CD4-positive, alpha-beta memory T cell (primary cell): ENCODE measurements around the gene CHD8. TPM values are rescaled to one million over a fixed set of nuclear protein-coding genes. Genes with fewer than 3 reads are reported as not detected.

Experiments used
- CTCF ChIA-PET: fragments of 350-600 bp; sonication (Branson Sonifier 250); formaldehyde crosslinking; loops from one replicate; lab custom pipeline; 2021; ENCODE audit warnings: inconsistent platforms; ENCODE audit not compliant: partially characterized antibody; lab: Charles Lee
- POLR2A ChIA-PET: fragments of 350-600 bp; sonication (Branson Sonifier 250); formaldehyde crosslinking; loops from one replicate; lab custom pipeline; 2021; ENCODE audit not compliant: partially characterized antibody; lab: Charles Lee
- DNase-seq, 5 donors: peaks; one replicate each; pipeline versions ENCODE4 v3.0.0 to v3.0.0-alpha.2; 2020 to 2022; ENCODE audit warnings: mixed read lengths in 1 of 5
- H3K27ac ChIP-seq: one replicate; pipeline ENCODE4 v1.7.0; 2013; ENCODE audit warnings: low read depth, low read length
- H3K27me3 ChIP-seq: 2 replicates; pipeline ENCODE4 v1.7.0; 2013; ENCODE audit warnings: mild to moderate bottlenecking, low read length, moderate library complexity; ENCODE audit not compliant: insufficient read depth
- H3K36me3 ChIP-seq: 2 replicates; pipeline ENCODE4 v1.7.0; 2013; ENCODE audit warnings: mild to moderate bottlenecking, low read length, moderate library complexity; ENCODE audit not compliant: insufficient read depth
- H3K4me1 ChIP-seq: 2 replicates; pipeline ENCODE4 v1.7.0; 2013; ENCODE audit warnings: mild to moderate bottlenecking, low read length, moderate library complexity; ENCODE audit not compliant: insufficient read depth
- H3K4me3 ChIP-seq, 2 donors: one replicate each; pipeline ENCODE4 v1.7.0; 2013; ENCODE audit warnings: low read length in 2 of 2, mild to moderate bottlenecking in 1 of 2
- H3K9me3 ChIP-seq, 2 donors: one replicate each; pipeline ENCODE4 v1.7.0; 2013; ENCODE audit warnings: low read length in 2 of 2, control low read depth in 1 of 2; ENCODE audit not compliant: control insufficient read depth in 1 of 2
- H3K27ac Mint-ChIP-seq, 7 donors: one replicate each; pipeline ENCODE4 v1.8.0; 2020 to 2021; ENCODE audit warnings: mixed read lengths in 7 of 7, mild to moderate bottlenecking in 6 of 7, inconsistent platforms in 3 of 7, moderate library complexity in 3 of 7
- H3K27me3 Mint-ChIP-seq, 2 donors: one replicate each; pipeline ENCODE4 v1.8.0; 2020 to 2021; ENCODE audit warnings: mixed read lengths in 2 of 2
- H3K36me3 Mint-ChIP-seq, 2 donors: one replicate each; pipeline ENCODE4 v1.8.0; 2020 to 2021; ENCODE audit warnings: mixed read lengths in 2 of 2, inconsistent platforms in 1 of 2, mild to moderate bottlenecking in 1 of 2
- H3K4me1 Mint-ChIP-seq, 4 donors: one replicate each; pipeline ENCODE4 v1.8.0; 2020 to 2021; ENCODE audit warnings: mixed read lengths in 4 of 4, mild to moderate bottlenecking in 1 of 4
- H3K4me3 Mint-ChIP-seq, 8 donors: one replicate each; pipeline ENCODE4 v1.8.0; 2020 to 2021; ENCODE audit warnings: mixed read lengths in 8 of 8, mild to moderate bottlenecking in 7 of 8, moderate library complexity in 6 of 8, inconsistent platforms in 3 of 8
- H3K9me3 Mint-ChIP-seq, 8 donors: one replicate each; pipeline ENCODE4 v1.8.0; 2020 to 2021; ENCODE audit warnings: mixed read lengths in 8 of 8, mild to moderate bottlenecking in 5 of 8, inconsistent platforms in 3 of 8, moderate library complexity in 1 of 8
- intact Hi-C: fragments of 100-400 bp; cut with micrococcal nuclease; formaldehyde crosslinking; loops from one replicate; pipeline ENCODE4 v1.15.1; 2023
- polyA plus RNA-seq, 2 donors: library from polyadenylated mRNA; unstranded; fragments of 300-500 nt; fragmentation: Illumina TruSeq; gene quantifications; one replicate each; pipeline ENCODE4 v1.2.3, GENCODE V29; 2021
- total RNA-seq, 2 experiments: library from RNA; stranded (reverse); gene quantifications; one replicate each; pipeline ENCODE4 v1.2.3, GENCODE V29; 2021

The CHD8 gene
- total and polyA plus RNA-seq, 4 experiments from 2014 or later: 10.0 to 132 (median 84.7) TPM

- Histone ChIP-seq H3K9me3 (no peaks in the 10 kb centered on the region), H3K27ac (no peak overlapping the region), H3K4me3 (no peak overlapping the region), H3K4me1 (no peaks in the 10 kb centered on the region), H3K27me3 (no peaks in the 10 kb centered on the region), H3K36me3 (peaks cover 82% of the 10 kb centered on the region)
- Mint-ChIP-seq H3K4me1 (no peaks in the 10 kb centered on the region), H3K4me3 (no peak overlapping the region), H3K9me3 (no peaks in the 10 kb centered on the region), H3K27me3 (no peaks in the 10 kb centered on the region), H3K36me3 (peaks cover 64 to 83% of the 10 kb centered on the region in 2 donors), H3K27ac (peak overlapping the region in 1 of 7 donors; percentile 64)
- CTCF ChIA-PET: no interaction called here
- POLR2A ChIA-PET: no interaction called here
- no peak for DNase-seq
- intact Hi-C loops: no loop called here
Observed at GRCh38 chr14:21398901-21399300, 57.0 kb downstream of the CHD8 start.

GRCh38 chr14:21395450-21395849 lies 60.5 kb downstream of the CHD8 start:
- Histone ChIP-seq H3K4me1 (no peaks in the 10 kb centered on the region), H3K27me3 (no peaks in the 10 kb centered on the region), H3K27ac (no peak overlapping the region), H3K36me3 (peaks cover 86% of the 10 kb centered on the region), H3K9me3 (no peaks in the 10 kb centered on the region), H3K4me3 (no peak overlapping the region)
- no peaks in the 10 kb centered on the region for H3K27me3 Mint-ChIP-seq
- intact Hi-C loops: no loop called here
- ChIA-PET CTCF (interaction anchor here (1.3 kb wide), 1 partner anchor 103 kb away, joined by 4 read pairs; no protein-coding TSS in a partner anchor), POLR2A (interaction anchor here (1.1 kb wide), 1 partner anchor 11 kb away, joined by 3 read pairs; the partner anchor contains the start of gene SUPT16H)
- no peak overlapping the region for H3K27ac Mint-ChIP-seq
- DNase-seq: no peak
- no peaks in the 10 kb centered on the region for H3K9me3 Mint-ChIP-seq
- peaks cover 69 to 85% of the 10 kb centered on the region in 2 donors for H3K36me3 Mint-ChIP-seq
- no peaks in the 10 kb centered on the region for H3K4me1 Mint-ChIP-seq
- no peak overlapping the region for H3K4me3 Mint-ChIP-seq

- peak overlapping the region in 7 of 8 donors; percentile 26 to 97 (median 95) for H3K4me3 Mint-ChIP-seq
- POLR2A ChIA-PET: interaction anchor here (1.2 to 1.8 kb wide), 5 partner anchors 52 to 154 kb away, joined by 3 to 15 read pairs (median 9); partner anchors contain the start of genes CHD8, RAB2B and TOX4
- Histone ChIP-seq H3K4me3 (no peak overlapping the region), H3K4me1 (peaks cover 39% of the 10 kb centered on the region), H3K9me3 (no peaks in the 10 kb centered on the region), H3K36me3 (peaks cover 20% of the 10 kb centered on the region), H3K27me3 (no peaks in the 10 kb centered on the region), H3K27ac (peak overlapping the region; percentile 82)
- DNase-seq: peak in 1 of 5 donors; percentile 43
- peak overlapping the region; percentile 77 to 100 (median 99) for H3K27ac Mint-ChIP-seq
- CTCF ChIA-PET: interaction anchor here (0.6 kb wide), 1 partner anchor 19 kb away, joined by 3 read pairs; no protein-coding TSS in a partner anchor
- intact Hi-C loops: loop anchor here (2.0 kb wide), 3 partner anchors 51 to 145 kb away; no protein-coding TSS in a partner anchor
- no peaks in the 10 kb centered on the region for H3K9me3 Mint-ChIP-seq
- H3K4me1 Mint-ChIP-seq: peaks cover 21 to 43% (median 33%) of the 10 kb centered on the region in 4 donors
- peaks cover 5 to 43% of the 10 kb centered on the region in 2 donors for H3K36me3 Mint-ChIP-seq
- no peaks in the 10 kb centered on the region for H3K27me3 Mint-ChIP-seq
Observed at GRCh38 chr14:21385188-21385904, 70.6 kb downstream of the CHD8 start.

- peaks cover 15% of the 10 kb centered on the region for H3K36me3 ChIP-seq
- Mint-ChIP-seq H3K9me3 (no peaks in the 10 kb centered on the region), H3K27me3 (no peaks in the 10 kb centered on the region), H3K36me3 (peaks cover 3 to 36% of the 10 kb centered on the region in 2 donors), H3K4me3 (peak overlapping the region; percentile 95 to 100 (median 97)), H3K4me1 (peaks cover 23 to 50% (median 38%) of the 10 kb centered on the region in 4 donors), H3K27ac (peak overlapping the region; percentile 96 to 100 (median 99))
- H3K4me3 ChIP-seq: peak overlapping the region; percentile 98 to 99
- H3K27me3 ChIP-seq: no peaks in the 10 kb centered on the region
- no peak for DNase-seq
- no peaks in the 10 kb centered on the region for H3K9me3 ChIP-seq
- intact Hi-C loops: loop anchor here (1.0 to 5.0 kb wide), 8 partner anchors 52 to 702 kb away; partner anchors contain the start of genes CHD8, HNRNPC, METTL3 and RAB2B
- H3K4me1 ChIP-seq: peaks cover 45% of the 10 kb centered on the region
- CTCF ChIA-PET: interaction anchor here (0.7 to 1.0 kb wide), 3 partner anchors 71 to 143 kb away, joined by 3 to 7 read pairs (median 3); partner anchors contain the start of gene CHD8
- POLR2A ChIA-PET: interaction anchor here (1.0 to 1.8 kb wide), 14 partner anchors 8 to 181 kb away, joined by 3 to 15 read pairs (median 5); partner anchors contain the start of genes CHD8, METTL3, RAB2B and TOX4
- peak overlapping the region; percentile 82 for H3K27ac ChIP-seq
Observed at GRCh38 chr14:21384494-21384851, 71.5 kb downstream of the CHD8 start.

GRCh38 chr14:21383848-21384493 lies 72.0 kb downstream of the CHD8 start, which contains the start of gene SUPT16H:
SUPT16H (minus strand) TSS chr14:21384019; CDS start chr14:21383927, 92 bp downstream.
- H3K36me3 ChIP-seq: peaks cover 12% of the 10 kb centered on the region
- peaks cover 25 to 53% (median 38%) of the 10 kb centered on the region in 4 donors for H3K4me1 Mint-ChIP-seq
- POLR2A ChIA-PET: interaction anchor here (1.0 to 1.8 kb wide), 14 partner anchors 9 to 180 kb away, joined by 3 to 15 read pairs (median 5); partner anchors contain the start of genes CHD8, METTL3, RAB2B and TOX4

GRCh38 chr14:21382886-21383847 lies 72.8 kb downstream of the CHD8 start:
- H3K36me3 Mint-ChIP-seq: peaks cover 2 to 32% of the 10 kb centered on the region in 2 donors
- no peaks in the 10 kb centered on the region for H3K27me3 ChIP-seq
- peak; percentile 4 to 74 (median 29) for DNase-seq
- H3K4me1 ChIP-seq: peaks cover 50% of the 10 kb centered on the region
- peaks cover 26 to 57% (median 39%) of the 10 kb centered on the region in 4 donors for H3K4me1 Mint-ChIP-seq
- intact Hi-C loops: loop anchor here (5.0 kb wide), 1 partner anchor 701 kb away; the partner anchor contains the start of gene RNASE4
- ChIA-PET CTCF (interaction anchor here (1.1 to 1.4 kb wide), 2 partner anchors 73 to 118 kb away, joined by 3 to 4 read pairs; partner anchors contain the start of gene CHD8), POLR2A (interaction anchor here (0.9 to 1.2 kb wide), 4 partner anchors 54 to 121 kb away, joined by 3 to 7 read pairs (median 6); partner anchors contain the start of genes CHD8, RAB2B and TOX4)
- peaks cover 9% of the 10 kb centered on the region for H3K36me3 ChIP-seq
- peak overlapping the region; percentile 82 for H3K27ac ChIP-seq
- no peaks in the 10 kb centered on the region for H3K9me3 ChIP-seq
- H3K9me3 Mint-ChIP-seq: no peaks in the 10 kb centered on the region
- peak overlapping the region; percentile 96 to 100 (median 99) for H3K27ac Mint-ChIP-seq
- H3K4me3 Mint-ChIP-seq: peak overlapping the region; percentile 95 to 100 (median 97)
- H3K27me3 Mint-ChIP-seq: no peaks in the 10 kb centered on the region
- peak overlapping the region; percentile 98 to 99 for H3K4me3 ChIP-seq

More at GRCh38 chr14:21383848-21384493, 72.0 kb downstream of the CHD8 start, which contains the start of gene SUPT16H:
- intact Hi-C loops: loop anchor here (1.0 to 5.0 kb wide), 8 partner anchors 53 to 702 kb away; partner anchors contain the start of genes CHD8, HNRNPC, METTL3 and RAB2B
- Histone ChIP-seq H3K27me3 (no peaks in the 10 kb centered on the region), H3K27ac (peak within 1 kb of the TSS; percentile 82), H3K9me3 (no peaks in the 10 kb centered on the region), H3K4me3 (peak within 1 kb of the TSS; percentile 98 to 99), H3K4me1 (peaks cover 47% of the 10 kb centered on the region)
- peaks cover 3 to 36% of the 10 kb centered on the region in 2 donors for H3K36me3 Mint-ChIP-seq
- peak; percentile 91 to 96 (median 93) for DNase-seq
- no peaks in the 10 kb centered on the region for H3K9me3 Mint-ChIP-seq
- no peaks in the 10 kb centered on the region for H3K27me3 Mint-ChIP-seq
- CTCF ChIA-PET: interaction anchor here (0.7 to 1.0 kb wide), 3 partner anchors 72 to 142 kb away, joined by 3 to 7 read pairs (median 3); partner anchors contain the start of gene CHD8
- peak within 1 kb of the TSS; percentile 95 to 100 (median 97) for H3K4me3 Mint-ChIP-seq
- H3K27ac Mint-ChIP-seq: peak within 1 kb of the TSS; percentile 96 to 100 (median 99)
